Stomach (tissue), 4 donors: Measurements from ENCODE around the gene NFKB2.

Experiments
- CTCF ChIP-seq, 7 experiments: fragments of 450-650 bp in 4 of 7; fragments of 200-600 bp in 3 of 7; sonication (generic) in 3 of 7; IDR thresholded peaks; one replicate each; pipeline ENCODE4 v1.5.1; 2016 to 2019; ENCODE audit warnings: antibody characterized with exemption in 7 of 7, control low read depth in 2 of 7, mild to moderate bottlenecking in 1 of 7
- EP300 ChIP-seq: sonication (generic); formaldehyde crosslinking; IDR thresholded peaks from one replicate; pipeline ENCODE4 v1.6.1; 2017; ENCODE audit warnings: antibody characterized with exemption
- POLR2A ChIP-seq, 4 donors: fragments of 450-650 bp; IDR thresholded peaks; one replicate each; pipeline ENCODE4 v1.6.1; 2016; ENCODE audit warnings: antibody characterized with exemption in 4 of 4, control low read depth in 2 of 4, mild to moderate bottlenecking in 1 of 4, moderate library complexity in 1 of 4
- POLR2AphosphoS5 ChIP-seq, 3 donors: sonication (generic); formaldehyde crosslinking; IDR thresholded peaks; one replicate each; pipeline ENCODE4 v1.6.1; 2016; ENCODE audit warnings: antibody characterized with exemption in 3 of 3

- TF ChIP-seq CTCF (IDR thresholded peaks at IDR 0.05) = no peak
- no peak for TF ChIP-seq EP300
- TF ChIP-seq POLR2A (IDR thresholded peaks at IDR 0.05) = no peak
- no peak for TF ChIP-seq POLR2AphosphoS5 (IDR thresholded peaks at IDR 0.05)
Measured at GRCh38 chr10:102376901-102377300, 18.6 kb upstream of the NFKB2 start.
